H9 (cell line): ENCODE measurements around the gene TDRD3. TPM values are rescaled to one million over a fixed set of nuclear protein-coding genes. Genes with fewer than 3 reads are reported as not detected.

ENCODE experiments used
- DNase-seq: peaks from one replicate; pipeline ENCODE4 v3.0.0-alpha.2; 2017
- H2AFZ ChIP-seq: one replicate; pipeline ENCODE4 v1.6.1; 2013; ENCODE audit warnings: mild to moderate bottlenecking, low read length, control low read depth, moderate library complexity
- H2AK5ac ChIP-seq: 2 replicates; pipeline ENCODE4 v1.6.1; 2013; ENCODE audit warnings: low read length, control low read depth, mixed read lengths; ENCODE audit not compliant: insufficient read length
- H2BK120ac ChIP-seq: one replicate; pipeline ENCODE4 v1.6.1; 2013; ENCODE audit warnings: low read depth, mild to moderate bottlenecking, low read length, control low read depth, inconsistent platforms; ENCODE audit not compliant: poor library complexity, severe bottlenecking
- H2BK12ac ChIP-seq: 2 replicates; pipeline ENCODE4 v1.6.1; 2013; ENCODE audit warnings: low read length, control low read depth, mixed read lengths, low read depth; ENCODE audit not compliant: insufficient read length
- H2BK15ac ChIP-seq: 2 replicates; pipeline ENCODE4 v1.6.1; 2013; ENCODE audit warnings: low read depth, low read length, control low read depth
- H2BK20ac ChIP-seq: one replicate; pipeline ENCODE4 v1.6.1; 2013; ENCODE audit warnings: low read depth, mild to moderate bottlenecking, low read length, control low read depth, inconsistent platforms; ENCODE audit not compliant: poor library complexity, severe bottlenecking
- H2BK5ac ChIP-seq: 2 replicates; pipeline ENCODE4 v1.6.1; 2013; ENCODE audit warnings: low read length, control low read depth, mixed read lengths; ENCODE audit not compliant: insufficient read length
- H3K14ac ChIP-seq: 2 replicates; pipeline ENCODE4 v1.6.1; 2013; ENCODE audit warnings: low read length, control low read depth; ENCODE audit not compliant: insufficient read depth
- H3K18ac ChIP-seq: 2 replicates; pipeline ENCODE4 v1.6.1; 2013; ENCODE audit warnings: low read depth, mild to moderate bottlenecking, mixed read lengths, low read length, control low read depth; ENCODE audit not compliant: insufficient read length
- H3K23ac ChIP-seq: 2 replicates; pipeline ENCODE4 v1.6.1; 2013; ENCODE audit warnings: low read length, control low read depth, mixed read lengths, low read depth; ENCODE audit not compliant: insufficient read length
- H3K23me2 ChIP-seq: 2 replicates; pipeline ENCODE4 v1.6.1; 2013; ENCODE audit warnings: low read depth, mild to moderate bottlenecking, mixed read lengths, low read length, control low read depth; ENCODE audit not compliant: insufficient read length, poor library complexity, severe bottlenecking
- H3K27ac ChIP-seq: 2 replicates; pipeline ENCODE4 v1.5.1; 2013; ENCODE audit warnings: low read length, control low read depth, mixed read lengths, low read depth; ENCODE audit not compliant: insufficient read length
- H3K27me3 ChIP-seq: 2 replicates; pipeline ENCODE4 v1.6.1; 2013; ENCODE audit warnings: low read length, control low read depth, inconsistent platforms; ENCODE audit not compliant: insufficient read depth
- H3K4ac ChIP-seq: 2 replicates; pipeline ENCODE4 v1.6.1; 2013; ENCODE audit warnings: low read depth, mild to moderate bottlenecking, control low read depth, inconsistent platforms, low read length, moderate library complexity
- H3K4me1 ChIP-seq: 2 replicates; pipeline ENCODE4 v1.6.1; 2013; ENCODE audit warnings: low read length, control low read depth, inconsistent platforms; ENCODE audit not compliant: insufficient read depth
- H3K4me2 ChIP-seq: 2 replicates; pipeline ENCODE4 v1.6.1; 2013; ENCODE audit warnings: low read length, control low read depth, mixed read lengths; ENCODE audit not compliant: insufficient read length, insufficient read depth
- H3K56ac ChIP-seq: 2 replicates; pipeline ENCODE4 v1.6.1; 2013; ENCODE audit warnings: low read depth, mild to moderate bottlenecking, mixed read lengths, low read length, control low read depth; ENCODE audit not compliant: insufficient read length
- H3K79me1 ChIP-seq: 2 replicates; pipeline ENCODE4 v1.6.1; 2013; ENCODE audit warnings: low read depth, mild to moderate bottlenecking, moderate library complexity, low read length, control low read depth, inconsistent platforms; ENCODE audit not compliant: insufficient read depth, poor library complexity, severe bottlenecking
- H3K79me2 ChIP-seq: 2 replicates; pipeline ENCODE4 v1.6.1; 2013; ENCODE audit warnings: low read length, control low read depth, inconsistent platforms; ENCODE audit not compliant: insufficient read depth
- H3K9ac ChIP-seq: 2 replicates; pipeline ENCODE4 v1.6.1; 2013; ENCODE audit warnings: low read length, control low read depth, mixed read lengths; ENCODE audit not compliant: insufficient read length; ENCODE audit errors: extremely low read depth
- H3K9me3 ChIP-seq: one replicate; pipeline ENCODE4 v1.6.1; 2013; ENCODE audit warnings: low read depth, low read length, inconsistent platforms; ENCODE audit not compliant: control insufficient read depth
- H3T11ph ChIP-seq: one replicate; pipeline ENCODE4 v1.6.1; 2013; ENCODE audit warnings: mild to moderate bottlenecking, low read length, control low read depth, inconsistent platforms
- H4K20me1 ChIP-seq: one replicate; pipeline ENCODE4 v1.6.1; 2013; ENCODE audit not compliant: control insufficient read depth, insufficient read length, insufficient read depth
- H4K5ac ChIP-seq: 2 replicates; pipeline ENCODE4 v1.6.1; 2013; ENCODE audit warnings: low read depth, mild to moderate bottlenecking, mixed read lengths, low read length, control low read depth; ENCODE audit not compliant: insufficient read length
- H4K8ac ChIP-seq: replicated peaks from 2 replicates; pipeline ENCODE4 v1.6.1; 2013; ENCODE audit warnings: low read length, control low read depth, mixed read lengths, low read depth; ENCODE audit not compliant: insufficient read length
- H4K91ac ChIP-seq: 2 replicates; pipeline ENCODE4 v1.6.1; 2013; ENCODE audit warnings: low read depth, mild to moderate bottlenecking, moderate library complexity, mixed read lengths, low read length, control low read depth; ENCODE audit not compliant: insufficient read length
- H3K27ac Mint-ChIP-seq, 3 experiments: 2 replicates in 2 of 3; 3 replicates in 1 of 3; pipeline ENCODE4 v1.8.0; 2020 to 2021; ENCODE audit warnings: mixed read lengths in 3 of 3, mild to moderate bottlenecking in 1 of 3, moderate library complexity in 1 of 3
- H3K27me3 Mint-ChIP-seq: 2 replicates; pipeline ENCODE4 v1.8.0; 2021; ENCODE audit warnings: low read depth, mild to moderate bottlenecking, moderate library complexity, mixed read lengths
- H3K36me3 Mint-ChIP-seq, 3 experiments: 2 replicates in 2 of 3; 3 replicates in 1 of 3; pipeline ENCODE4 v1.8.0; 2020 to 2021; ENCODE audit warnings: low read depth in 3 of 3, mixed read lengths in 3 of 3; ENCODE audit not compliant: insufficient read depth in 1 of 3
- H3K4me1 Mint-ChIP-seq, 2 experiments: 2 replicates each; pipeline ENCODE4 v1.8.0; 2020; ENCODE audit warnings: mixed read lengths in 2 of 2
- H3K4me3 Mint-ChIP-seq, 2 experiments: 2 replicates in 1 of 2; 3 replicates in 1 of 2; pipeline ENCODE4 v1.8.0; 2020 to 2021; ENCODE audit warnings: mild to moderate bottlenecking in 2 of 2, mixed read lengths in 2 of 2, moderate library complexity in 1 of 2
- H3K9me3 Mint-ChIP-seq, 2 experiments: 2 replicates in 1 of 2; 3 replicates in 1 of 2; pipeline ENCODE4 v1.8.0; 2020; ENCODE audit warnings: mild to moderate bottlenecking in 2 of 2, mixed read lengths in 2 of 2, moderate library complexity in 1 of 2
- total RNA-seq: library from RNA; stranded (reverse); gene quantifications from 2 replicates; pipeline ENCODE4 v1.2.1, GENCODE V29; 2021
- TF ChIP-seq, protein P1 (sequence below): fragments of 200-600 bp; sonication (generic); conservative IDR thresholded peaks from 3 replicates; pipeline ENCODE4 v1.8.0; 2021; ENCODE audit warnings: antibody characterized with exemption, mild to moderate bottlenecking

TDRD3 gene
- total RNA-seq, 1 experiment from 2014 or later, result 16.1 TPM

DNA sequence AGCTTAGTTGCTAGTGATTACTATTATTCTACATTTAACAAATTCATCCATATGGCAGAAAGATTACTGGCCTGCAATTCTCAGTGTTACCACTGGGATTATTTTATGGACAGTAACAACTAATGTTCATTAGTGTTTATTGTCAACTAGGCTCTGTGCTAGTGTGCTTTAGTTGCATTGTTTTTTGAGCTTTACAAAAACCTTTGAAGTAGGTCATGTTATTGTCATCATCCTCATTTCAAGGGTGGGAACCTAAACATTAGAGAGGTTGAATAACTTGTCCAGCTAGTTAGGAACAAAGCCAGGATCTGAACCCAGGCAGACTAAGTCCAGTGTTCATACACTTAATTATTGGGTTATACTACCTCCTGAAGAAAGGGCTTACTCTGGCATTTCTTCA lies 27.8 kb upstream of the TDRD3 start:
- Histone ChIP-seq H2BK120ac (no peak overlapping the region), H4K20me1 (no peaks in the 10 kb centered on the region), H4K5ac (no peak overlapping the region), H3K4ac (no peak overlapping the region), H2BK5ac (no peak overlapping the region), H3K23ac (no peak overlapping the region), H2BK15ac (no peak overlapping the region), H3K56ac (no peak overlapping the region), H3K4me1 (no peaks in the 10 kb centered on the region), H2AFZ (no peak overlapping the region), H3K79me1 (no peaks in the 10 kb centered on the region), H3K4me2 (no peak overlapping the region), H3K14ac (no peak overlapping the region), H3K9me3 (no peaks in the 10 kb centered on the region), H3K9ac (no peak overlapping the region), H3K18ac (no peak overlapping the region), H2BK20ac (no peak overlapping the region), H3T11ph (no peak overlapping the region), H3K27ac (no peak overlapping the region), H3K27me3 (no peaks in the 10 kb centered on the region), H4K8ac (no peak overlapping the region), H2BK12ac (no peak overlapping the region), H3K23me2 (no peaks in the 10 kb centered on the region), H3K79me2 (no peaks in the 10 kb centered on the region), H4K91ac (no peak overlapping the region), H2AK5ac (no peak overlapping the region)
- Mint-ChIP-seq H3K4me3 (no peak overlapping the region), H3K36me3 (no peaks in the 10 kb centered on the region), H3K9me3 (no peaks in the 10 kb centered on the region), H3K27ac (no peak overlapping the region), H3K4me1 (no peaks in the 10 kb centered on the region), H3K27me3 (no peaks in the 10 kb centered on the region)
- no peak for DNase-seq
- TF ChIP-seq, protein P1, sequence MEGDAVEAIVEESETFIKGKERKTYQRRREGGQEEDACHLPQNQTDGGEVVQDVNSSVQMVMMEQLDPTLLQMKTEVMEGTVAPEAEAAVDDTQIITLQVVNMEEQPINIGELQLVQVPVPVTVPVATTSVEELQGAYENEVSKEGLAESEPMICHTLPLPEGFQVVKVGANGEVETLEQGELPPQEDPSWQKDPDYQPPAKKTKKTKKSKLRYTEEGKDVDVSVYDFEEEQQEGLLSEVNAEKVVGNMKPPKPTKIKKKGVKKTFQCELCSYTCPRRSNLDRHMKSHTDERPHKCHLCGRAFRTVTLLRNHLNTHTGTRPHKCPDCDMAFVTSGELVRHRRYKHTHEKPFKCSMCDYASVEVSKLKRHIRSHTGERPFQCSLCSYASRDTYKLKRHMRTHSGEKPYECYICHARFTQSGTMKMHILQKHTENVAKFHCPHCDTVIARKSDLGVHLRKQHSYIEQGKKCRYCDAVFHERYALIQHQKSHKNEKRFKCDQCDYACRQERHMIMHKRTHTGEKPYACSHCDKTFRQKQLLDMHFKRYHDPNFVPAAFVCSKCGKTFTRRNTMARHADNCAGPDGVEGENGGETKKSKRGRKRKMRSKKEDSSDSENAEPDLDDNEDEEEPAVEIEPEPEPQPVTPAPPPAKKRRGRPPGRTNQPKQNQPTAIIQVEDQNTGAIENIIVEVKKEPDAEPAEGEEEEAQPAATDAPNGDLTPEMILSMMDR, result peak; percentile 53
